HepG2 (cell line): Measurements from ENCODE around the gene ST3GAL4. TPM values are rescaled to one million over a fixed set of nuclear protein-coding genes. Genes with fewer than 3 reads are reported as not detected.

Source experiments
- ATF7-NPFF ChIP-seq: sonication (generic); formaldehyde crosslinking; IDR thresholded peaks from 2 replicates; pipeline ENCODE4 v1.8.1; 2023; ENCODE audit warnings: mild to moderate bottlenecking, low read depth, missing genetic modification reagents, moderate library complexity
- GFI1 ChIP-seq: sonication (generic); formaldehyde crosslinking; IDR thresholded peaks from 2 replicates; pipeline ENCODE4 v1.5.0; 2020; ENCODE audit warnings: missing genetic modification reagents, mild to moderate bottlenecking, borderline replicate concordance
- KDM2A ChIP-seq: sonication (generic); formaldehyde crosslinking; IDR thresholded peaks from 2 replicates; pipeline ENCODE4 v1.4.0; 2020; ENCODE audit warnings: low read depth, missing genetic modification reagents, borderline replicate concordance
- KDM5A ChIP-seq: fragments of 200-600 bp; sonication (generic); IDR thresholded peaks from 2 replicates; pipeline ENCODE4 v1.7.0; 2018; ENCODE audit warnings: antibody characterized with exemption, mild to moderate bottlenecking, low read length, borderline replicate concordance
- MAFF ChIP-seq: IDR thresholded peaks from 2 replicates; pipeline ENCODE4 v1.6.1; 2011; ENCODE audit warnings: low read depth, low read length, improper control_type of control experiment
- NFKB2 ChIP-seq: sonication (generic); formaldehyde crosslinking; IDR thresholded peaks from 2 replicates; pipeline ENCODE4 v1.4.0; 2020; ENCODE audit warnings: missing genetic modification reagents, borderline replicate concordance
- NONO ChIP-seq, 2 experiments: fragments of 450-650 bp in 1 of 2; sonication (generic) in 1 of 2; formaldehyde crosslinking in 1 of 2; IDR thresholded peaks in 1 of 2; conservative IDR thresholded peaks in 1 of 2; 2 replicates each; pipeline versions ENCODE4 v1.6.1 to v1.8.0; 2017 to 2022; ENCODE audit warnings: mild to moderate bottlenecking in 1 of 2, missing genetic modification reagents in 1 of 2, moderate library complexity in 1 of 2
- PHF5A ChIP-seq: IDR thresholded peaks from one replicate; pipeline ENCODE4 v1.6.1; 2018; ENCODE audit warnings: low read depth, missing genetic modification reagents; ENCODE audit not compliant: unreplicated experiment
- SALL1 ChIP-seq: sonication (generic); formaldehyde crosslinking; IDR thresholded peaks from 2 replicates; pipeline ENCODE4 v1.8.0; 2022; ENCODE audit warnings: mild to moderate bottlenecking, missing genetic modification reagents
- SIX1 ChIP-seq: sonication (generic); formaldehyde crosslinking; IDR thresholded peaks from 2 replicates; pipeline ENCODE4 v1.4.0; 2020; ENCODE audit warnings: missing genetic modification reagents, borderline replicate concordance
- SNAPC2 ChIP-seq: sonication (generic); formaldehyde crosslinking; IDR thresholded peaks from 2 replicates; pipeline ENCODE4 v1.8.1; 2022; ENCODE audit warnings: mild to moderate bottlenecking, missing genetic modification reagents
- U2AF1 ChIP-seq: fragments of 200-400 bp; formaldehyde crosslinking; optimal IDR thresholded peaks from 2 replicates; pipeline ENCODE3; 2017; ENCODE audit warnings: mild to moderate bottlenecking, low read depth, low read length
- YEATS2 ChIP-seq: sonication (generic); formaldehyde crosslinking; IDR thresholded peaks from 2 replicates; pipeline ENCODE4 v1.4.0; 2020; ENCODE audit warnings: missing genetic modification reagents, borderline replicate concordance
- ZNF558 ChIP-seq: sonication (generic); formaldehyde crosslinking; IDR thresholded peaks from 2 replicates; pipeline ENCODE4 v1.9.0; 2022; ENCODE audit warnings: mild to moderate bottlenecking, missing genetic modification reagents, borderline replicate concordance
- ZNF777 ChIP-seq: sonication (generic); formaldehyde crosslinking; IDR thresholded peaks from 2 replicates; pipeline ENCODE4 v1.4.0; 2020; ENCODE audit warnings: missing genetic modification reagents
- ZNF883 ChIP-seq: sonication (generic); formaldehyde crosslinking; IDR thresholded peaks from 2 replicates; pipeline ENCODE4 v1.5.1; 2020; ENCODE audit warnings: mild to moderate bottlenecking, missing genetic modification reagents; ENCODE audit errors: not compliant biosample characterization
- polyA plus RNA-seq, 8 experiments: library from polyadenylated mRNA; depleted of rRNA in 3 of 8; stranded (reverse) in 7 of 8; unstranded in 1 of 8; fragments of >200 nt; fragmentation: Illumina TruSeq in 4 of 8; extraction: Trizol in 4 of 8; gene quantifications; 2 replicates each; pipeline versions ENCODE4 v1.2.1 to v1.2.3, GENCODE V29; 2011 to 2016; ENCODE audit warnings: low read depth in 4 of 8, missing spikeins in 1 of 8, mixed read lengths in 1 of 8; ENCODE audit not compliant: insufficient read depth in 1 of 8
- total RNA-seq, 5 experiments: library from RNA; depleted of rRNA; stranded (reverse); fragments of >200 nt; fragmentation: Illumina TruSeq; extraction: Trizol; gene quantifications; 2 replicates each; pipeline ENCODE4 v1.2.3, GENCODE V29; 2016; ENCODE audit warnings: low read depth in 1 of 5
- TF ChIP-seq, protein P1 (sequence below): sonication (generic); IDR thresholded peaks from 2 replicates; pipeline ENCODE4 v1.6.1; 2016; ENCODE audit warnings: low read depth, borderline replicate concordance
- TF ChIP-seq, protein P2 (sequence below): IDR thresholded peaks from 2 replicates; pipeline ENCODE4 v1.6.1; 2016; ENCODE audit warnings: missing compliant biosample characterization, missing genetic modification reagents, borderline replicate concordance
- TF ChIP-seq, protein P3 (sequence below): sonication (generic); formaldehyde crosslinking; IDR thresholded peaks from 2 replicates; pipeline ENCODE4 v1.4.0; 2020; ENCODE audit warnings: mild to moderate bottlenecking, missing genetic modification reagents
- TF ChIP-seq, protein P4 (sequence below), 2 experiments: IDR thresholded peaks; 2 replicates each; pipeline ENCODE4 v1.6.1; 2011 to 2012; ENCODE audit warnings: low read length in 2 of 2, borderline replicate concordance in 1 of 2, low read depth in 1 of 2, mild to moderate bottlenecking in 1 of 2, moderate library complexity in 1 of 2
- TF ChIP-seq, protein P5 (sequence below): IDR thresholded peaks from 2 replicates; pipeline ENCODE4 v1.6.1; 2012; ENCODE audit warnings: inconsistent platforms

The ST3GAL4 gene
- total and polyA plus RNA-seq, 2 of the 13 experiments (the other 11 are each of a cell fraction or from before 2014, with no cell fraction given), result 9.1 to 13.3 TPM

DNA sequence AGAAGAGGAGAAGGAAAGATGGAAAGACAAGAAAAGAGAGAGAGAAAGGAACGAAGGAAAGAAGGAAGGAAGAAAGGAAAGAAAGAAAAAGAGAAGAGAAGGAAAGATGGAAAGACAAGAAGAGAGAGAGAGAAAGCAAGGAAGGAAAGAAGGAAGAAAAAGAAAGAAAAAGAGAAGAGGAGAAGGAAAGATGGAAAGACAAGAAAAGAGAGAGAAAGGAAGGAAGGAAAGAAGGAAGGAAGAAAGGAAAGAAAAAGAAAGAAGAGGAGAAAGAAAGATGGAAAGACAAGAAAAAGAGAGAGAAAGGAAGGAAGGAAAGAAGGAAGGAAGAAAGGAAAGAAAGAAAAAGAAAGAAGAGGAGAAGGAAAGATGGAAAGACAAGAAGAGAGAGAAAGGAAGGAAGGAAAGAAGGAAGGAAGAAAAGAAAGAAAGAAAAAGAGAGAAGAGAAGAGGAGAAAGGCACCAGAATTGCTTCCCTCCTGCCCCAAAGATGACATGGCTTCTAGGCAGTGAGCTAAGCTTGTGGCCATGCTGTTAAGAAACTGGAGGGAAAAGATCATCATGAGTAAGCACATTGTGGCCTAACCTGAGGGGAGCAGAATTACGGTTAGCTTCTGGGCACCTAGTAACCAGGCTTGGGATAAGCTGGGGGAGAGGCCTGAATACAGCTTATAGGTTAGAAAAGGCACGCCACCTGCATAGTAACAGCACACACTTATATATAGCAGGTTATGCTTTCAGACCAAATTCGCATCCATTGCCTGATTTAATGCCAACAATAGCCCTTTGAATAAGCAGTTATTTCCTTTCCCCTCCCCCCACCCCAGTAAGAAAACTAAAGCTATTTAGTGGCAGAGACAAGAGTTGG is 2.3 kb upstream of the ST3GAL4 start (continued):
- TF ChIP-seq, protein P1, sequence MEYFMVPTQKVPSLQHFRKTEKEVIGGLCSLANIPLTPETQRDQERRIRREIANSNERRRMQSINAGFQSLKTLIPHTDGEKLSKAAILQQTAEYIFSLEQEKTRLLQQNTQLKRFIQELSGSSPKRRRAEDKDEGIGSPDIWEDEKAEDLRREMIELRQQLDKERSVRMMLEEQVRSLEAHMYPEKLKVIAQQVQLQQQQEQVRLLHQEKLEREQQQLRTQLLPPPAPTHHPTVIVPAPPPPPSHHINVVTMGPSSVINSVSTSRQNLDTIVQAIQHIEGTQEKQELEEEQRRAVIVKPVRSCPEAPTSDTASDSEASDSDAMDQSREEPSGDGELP, result no peak
- TF ChIP-seq SALL1 (CRISPR knock-in tag) (no peak), NONO (IDR thresholded peaks at IDR 0.05) (no peak), NONO (CRISPR knock-in tag; conservative IDR thresholded peaks at IDR 0.05) (no peak), GFI1 (CRISPR knock-in tag) (no peak), U2AF1 (no peak), MAFF (0 out of 2 replicates have a peak, but pooled peaks have one; percentile 22), ATF7-NPFF (CRISPR knock-in tag) (no peak), NFKB2 (CRISPR knock-in tag) (no peak), KDM5A (no peak), PHF5A (CRISPR knock-in tag) (no peak), ZNF883 (CRISPR knock-in tag) (no peak), YEATS2 (no peak), ZNF777 (CRISPR knock-in tag) (no peak), ZNF558 (CRISPR knock-in tag) (no peak), SNAPC2 (CRISPR knock-in tag) (no peak), KDM2A (CRISPR knock-in tag) (no peak), SIX1 (CRISPR knock-in tag) (no peak)
- TF ChIP-seq, protein P2, sequence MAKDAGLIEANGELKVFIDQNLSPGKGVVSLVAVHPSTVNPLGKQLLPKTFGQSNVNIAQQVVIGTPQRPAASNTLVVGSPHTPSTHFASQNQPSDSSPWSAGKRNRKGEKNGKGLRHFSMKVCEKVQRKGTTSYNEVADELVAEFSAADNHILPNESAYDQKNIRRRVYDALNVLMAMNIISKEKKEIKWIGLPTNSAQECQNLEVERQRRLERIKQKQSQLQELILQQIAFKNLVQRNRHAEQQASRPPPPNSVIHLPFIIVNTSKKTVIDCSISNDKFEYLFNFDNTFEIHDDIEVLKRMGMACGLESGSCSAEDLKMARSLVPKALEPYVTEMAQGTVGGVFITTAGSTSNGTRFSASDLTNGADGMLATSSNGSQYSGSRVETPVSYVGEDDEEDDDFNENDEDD (CRISPR knock-in tag), result peak; percentile 34; the same call in 1 of the 2 replicates
- TF ChIP-seq, protein P3, sequence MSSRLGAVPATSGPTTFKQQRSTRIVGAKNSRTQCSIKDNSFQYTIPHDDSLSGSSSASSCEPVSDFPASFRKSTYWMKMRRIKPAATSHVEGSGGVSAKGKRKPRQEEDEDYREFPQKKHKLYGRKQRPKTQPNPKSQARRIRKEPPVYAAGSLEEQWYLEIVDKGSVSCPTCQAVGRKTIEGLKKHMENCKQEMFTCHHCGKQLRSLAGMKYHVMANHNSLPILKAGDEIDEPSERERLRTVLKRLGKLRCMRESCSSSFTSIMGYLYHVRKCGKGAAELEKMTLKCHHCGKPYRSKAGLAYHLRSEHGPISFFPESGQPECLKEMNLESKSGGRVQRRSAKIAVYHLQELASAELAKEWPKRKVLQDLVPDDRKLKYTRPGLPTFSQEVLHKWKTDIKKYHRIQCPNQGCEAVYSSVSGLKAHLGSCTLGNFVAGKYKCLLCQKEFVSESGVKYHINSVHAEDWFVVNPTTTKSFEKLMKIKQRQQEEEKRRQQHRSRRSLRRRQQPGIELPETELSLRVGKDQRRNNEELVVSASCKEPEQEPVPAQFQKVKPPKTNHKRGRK (CRISPR knock-in tag), result peak; percentile 96
- TF ChIP-seq, protein P4, sequence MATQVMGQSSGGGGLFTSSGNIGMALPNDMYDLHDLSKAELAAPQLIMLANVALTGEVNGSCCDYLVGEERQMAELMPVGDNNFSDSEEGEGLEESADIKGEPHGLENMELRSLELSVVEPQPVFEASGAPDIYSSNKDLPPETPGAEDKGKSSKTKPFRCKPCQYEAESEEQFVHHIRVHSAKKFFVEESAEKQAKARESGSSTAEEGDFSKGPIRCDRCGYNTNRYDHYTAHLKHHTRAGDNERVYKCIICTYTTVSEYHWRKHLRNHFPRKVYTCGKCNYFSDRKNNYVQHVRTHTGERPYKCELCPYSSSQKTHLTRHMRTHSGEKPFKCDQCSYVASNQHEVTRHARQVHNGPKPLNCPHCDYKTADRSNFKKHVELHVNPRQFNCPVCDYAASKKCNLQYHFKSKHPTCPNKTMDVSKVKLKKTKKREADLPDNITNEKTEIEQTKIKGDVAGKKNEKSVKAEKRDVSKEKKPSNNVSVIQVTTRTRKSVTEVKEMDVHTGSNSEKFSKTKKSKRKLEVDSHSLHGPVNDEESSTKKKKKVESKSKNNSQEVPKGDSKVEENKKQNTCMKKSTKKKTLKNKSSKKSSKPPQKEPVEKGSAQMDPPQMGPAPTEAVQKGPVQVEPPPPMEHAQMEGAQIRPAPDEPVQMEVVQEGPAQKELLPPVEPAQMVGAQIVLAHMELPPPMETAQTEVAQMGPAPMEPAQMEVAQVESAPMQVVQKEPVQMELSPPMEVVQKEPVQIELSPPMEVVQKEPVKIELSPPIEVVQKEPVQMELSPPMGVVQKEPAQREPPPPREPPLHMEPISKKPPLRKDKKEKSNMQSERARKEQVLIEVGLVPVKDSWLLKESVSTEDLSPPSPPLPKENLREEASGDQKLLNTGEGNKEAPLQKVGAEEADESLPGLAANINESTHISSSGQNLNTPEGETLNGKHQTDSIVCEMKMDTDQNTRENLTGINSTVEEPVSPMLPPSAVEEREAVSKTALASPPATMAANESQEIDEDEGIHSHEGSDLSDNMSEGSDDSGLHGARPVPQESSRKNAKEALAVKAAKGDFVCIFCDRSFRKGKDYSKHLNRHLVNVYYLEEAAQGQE (IDR thresholded peaks at IDR 0.05; ENCODE audit: borderline replicate concordance in 1 of 2, low read depth in 1 of 2, low read length in 2 of 2), result no peak
- TF ChIP-seq, protein P5, sequence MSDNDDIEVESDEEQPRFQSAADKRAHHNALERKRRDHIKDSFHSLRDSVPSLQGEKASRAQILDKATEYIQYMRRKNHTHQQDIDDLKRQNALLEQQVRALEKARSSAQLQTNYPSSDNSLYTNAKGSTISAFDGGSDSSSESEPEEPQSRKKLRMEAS, result 0 out of 2 replicates have a peak, but pooled peaks have one; percentile 23
